Stomach (tissue), 9 donors: ENCODE results near the gene MPIG6B. TPM values are rescaled to one million over a fixed set of nuclear protein-coding genes. Genes with fewer than 3 reads are reported as not detected.

Source experiments
- DNase-seq, 2 donors: peaks; one replicate each; pipeline versions ENCODE4 v3.0.0 to v3.0.0-alpha.2; 2013 to 2019
- H3K27ac ChIP-seq, 5 donors: fragments of 200-600 bp in 4 of 5; sonication (generic) in 4 of 5; one replicate each; pipeline ENCODE4 v1.5.1; 2013 to 2019; ENCODE audit warnings: mild to moderate bottlenecking in 1 of 5, moderate library complexity in 1 of 5
- H3K27me3 ChIP-seq, 3 donors: fragments of 200-600 bp; sonication (generic); one replicate each; pipeline ENCODE4 v1.5.1; 2017 to 2019; ENCODE audit warnings: mixed run types in 1 of 3
- H3K36me3 ChIP-seq, 4 donors: fragments of 200-600 bp; sonication (generic); 1 replicate in 3 of 4; 2 replicates in 1 of 4; pipeline ENCODE4 v1.5.1; 2016 to 2019
- H3K4me1 ChIP-seq, 4 donors: fragments of 200-600 bp; sonication (generic); one replicate each; pipeline ENCODE4 v1.5.1; 2016 to 2019
- H3K4me3 ChIP-seq, 4 donors: fragments of 200-600 bp; sonication (generic) in 3 of 4; one replicate each; pipeline ENCODE4 v1.5.1; 2016 to 2019; ENCODE audit warnings: mild to moderate bottlenecking in 1 of 4
- H3K9me3 ChIP-seq, 4 donors: fragments of 200-600 bp; sonication (generic); one replicate each; pipeline ENCODE4 v1.5.1; 2016 to 2019
- CTCF ChIP-seq, 7 experiments: fragments of 450-650 bp in 4 of 7; fragments of 200-600 bp in 3 of 7; sonication (generic) in 3 of 7; IDR thresholded peaks; one replicate each; pipeline ENCODE4 v1.5.1; 2016 to 2019; ENCODE audit warnings: antibody characterized with exemption in 7 of 7, control low read depth in 2 of 7, mild to moderate bottlenecking in 1 of 7
- EP300 ChIP-seq: sonication (generic); formaldehyde crosslinking; IDR thresholded peaks from one replicate; pipeline ENCODE4 v1.6.1; 2017; ENCODE audit warnings: antibody characterized with exemption
- POLR2A ChIP-seq, 4 donors: fragments of 450-650 bp; IDR thresholded peaks; one replicate each; pipeline ENCODE4 v1.6.1; 2016; ENCODE audit warnings: antibody characterized with exemption in 4 of 4, control low read depth in 2 of 4, mild to moderate bottlenecking in 1 of 4, moderate library complexity in 1 of 4
- POLR2AphosphoS5 ChIP-seq, 3 donors: sonication (generic); formaldehyde crosslinking; IDR thresholded peaks; one replicate each; pipeline ENCODE4 v1.6.1; 2016; ENCODE audit warnings: antibody characterized with exemption in 3 of 3
- WGBS, 5 donors: extraction: QIAGEN DNeasy Blood & Tissue Kit in 3 of 5; methylation state at CpG; one replicate each; pipeline versions ENCODE4 v1.1.5 to v1.1.7; 2013 to 2018; 5-methylcytosine and 5-hydroxymethylcytosine counted together
- intact Hi-C: fragments of 100-400 bp; cut with DNase I; formaldehyde crosslinking; loops from one replicate; pipeline ENCODE4 v1.15.1; 2023; ENCODE audit warnings: low total_unique reads
- polyA plus RNA-seq, 3 donors: library from polyadenylated mRNA; stranded (reverse); fragments of 200-250 nt; gene quantifications; one replicate each; pipeline ENCODE4 v1.2.3, GENCODE V29; 2013
- total RNA-seq, 5 donors: library from RNA; depleted of rRNA; stranded (reverse); fragments of >200 nt; gene quantifications; one replicate each; pipeline versions ENCODE4 v1.1.0 to v1.2.3, GENCODE V29; 2014 to 2016
- donor health status: healthy with polysubstance abuse.
- donor health status: Bipolar disorder and iron deficiency.
- donor health status: healthy.

Gene MPIG6B
- total and polyA plus RNA-seq, 8 donors: 0.10 TPM; not detected in 7

- no peak overlapping the region for H3K27ac ChIP-seq
- H3K4me1 ChIP-seq: peaks cover 5 to 27% (median 13%) of the 10 kb centered on the region in 4 donors
- H3K36me3 ChIP-seq: no peaks in the 10 kb centered on the region
- DNase-seq: peak; percentile 84 to 89
- 42 to 57% (median 49%) methylated on average over 12 of the region's 12 CpGs for WGBS, 5 donors
- intact Hi-C loops: loop anchor here (10.0 kb wide), 1 partner anchor 85 kb away; the partner anchor contains the start of gene LY6G5C
- peaks cover 0 to 7% (median 0%) of the 10 kb centered on the region in 3 donors for H3K27me3 ChIP-seq
- TF ChIP-seq CTCF (IDR thresholded peaks at IDR 0.05) (peak in 5 of 7 experiments; percentile 68 to 90 (median 87)), POLR2AphosphoS5 (IDR thresholded peaks at IDR 0.05) (peak in 1 of 3 donors; percentile 68), EP300 (no peak)
- H3K9me3 ChIP-seq: no peaks in the 10 kb centered on the region
- no peak overlapping the region for H3K4me3 ChIP-seq
Measured at GRCh38 chr6:31769684-31770371, 46.7 kb downstream of the MPIG6B start.

- DNase-seq: no peak
- WGBS, 5 donors: 77 to 91% (median 89%) methylated on average over 2 of the region's 2 CpGs
- Histone ChIP-seq H3K4me1 (peaks cover 13 to 38% (median 21%) of the 10 kb centered on the region in 4 donors), H3K36me3 (no peaks in the 10 kb centered on the region), H3K4me3 (no peak overlapping the region), H3K27ac (no peak overlapping the region), H3K9me3 (no peaks in the 10 kb centered on the region), H3K27me3 (peaks cover 0 to 6% (median 0%) of the 10 kb centered on the region in 3 donors)
- no peak for TF ChIP-seq POLR2AphosphoS5 (IDR thresholded peaks at IDR 0.05)
- no peak for TF ChIP-seq EP300
- TF ChIP-seq CTCF (IDR thresholded peaks at IDR 0.05): no peak
- TF ChIP-seq POLR2A (IDR thresholded peaks at IDR 0.05): no peak
- intact Hi-C loops: no loop called here
Measured at GRCh38 chr6:31770860-31771259, 47.7 kb downstream of the MPIG6B start.

GRCh38 chr6:31771992-31772358 is 48.8 kb downstream of the MPIG6B start:
- Histone ChIP-seq H3K9me3 (no peaks in the 10 kb centered on the region), H3K4me1 (peaks cover 23 to 42% (median 28%) of the 10 kb centered on the region in 4 donors), H3K27me3 (no peaks in the 10 kb centered on the region), H3K4me3 (no peak overlapping the region), H3K36me3 (no peaks in the 10 kb centered on the region), H3K27ac (no peak overlapping the region)
- TF ChIP-seq CTCF (IDR thresholded peaks at IDR 0.05): no peak
- no peak for TF ChIP-seq EP300
- no peak for TF ChIP-seq POLR2A (IDR thresholded peaks at IDR 0.05)
- no peak for TF ChIP-seq POLR2AphosphoS5 (IDR thresholded peaks at IDR 0.05)
- no peak for DNase-seq
- 59 to 77% (median 74%) methylated on average over 4 of the region's 4 CpGs for WGBS, 5 donors
- intact Hi-C loops: no loop called here

- Histone ChIP-seq H3K36me3 (peaks cover 15 to 24% (median 24%) of the 10 kb centered on the region in 4 donors), H3K27ac (peak overlapping the region; percentile 78 to 90 (median 84)), H3K27me3 (no peaks in the 10 kb centered on the region), H3K9me3 (no peaks in the 10 kb centered on the region), H3K4me1 (peaks cover 28 to 49% (median 35%) of the 10 kb centered on the region in 4 donors), H3K4me3 (no peak overlapping the region)
- intact Hi-C loops: no loop called here
- 32 to 59% (median 44%) methylated on average over 4 of the region's 4 CpGs for WGBS, 5 donors
- peak; percentile 73 to 84 for DNase-seq
- peak in 2 of 3 donors; percentile 58 to 59 for TF ChIP-seq POLR2AphosphoS5 (IDR thresholded peaks at IDR 0.05)
- no peak for TF ChIP-seq POLR2A (IDR thresholded peaks at IDR 0.05)
- TF ChIP-seq CTCF (IDR thresholded peaks at IDR 0.05): peak in 2 of 7 experiments; percentile 22 to 36
- no peak for TF ChIP-seq EP300
Measured at GRCh38 chr6:31775184-31775583, 52.0 kb downstream of the MPIG6B start.
